Posterior cingulate gyrus (tissue), 11 donors: ENCODE data around the gene ASCL2.
"Not testable (repeated sequence)": the region's sequence is repeated elsewhere in the genome, so short reads cannot be mapped to it uniquely, and the experiment has no call there.

ENCODE experiments used
- DNase-seq, 10 donors: peaks; one replicate each; pipeline versions ENCODE4 v3.0.0 to v3.0.0-alpha.2; 2020 to 2021; ENCODE audit warnings: mixed read lengths in 3 of 10
- intact Hi-C: fragments of 100-400 bp; cut with DNase I; formaldehyde crosslinking; loops from one replicate; pipeline ENCODE4 v1.15.1; 2023

Gene ASCL2

DNA sequence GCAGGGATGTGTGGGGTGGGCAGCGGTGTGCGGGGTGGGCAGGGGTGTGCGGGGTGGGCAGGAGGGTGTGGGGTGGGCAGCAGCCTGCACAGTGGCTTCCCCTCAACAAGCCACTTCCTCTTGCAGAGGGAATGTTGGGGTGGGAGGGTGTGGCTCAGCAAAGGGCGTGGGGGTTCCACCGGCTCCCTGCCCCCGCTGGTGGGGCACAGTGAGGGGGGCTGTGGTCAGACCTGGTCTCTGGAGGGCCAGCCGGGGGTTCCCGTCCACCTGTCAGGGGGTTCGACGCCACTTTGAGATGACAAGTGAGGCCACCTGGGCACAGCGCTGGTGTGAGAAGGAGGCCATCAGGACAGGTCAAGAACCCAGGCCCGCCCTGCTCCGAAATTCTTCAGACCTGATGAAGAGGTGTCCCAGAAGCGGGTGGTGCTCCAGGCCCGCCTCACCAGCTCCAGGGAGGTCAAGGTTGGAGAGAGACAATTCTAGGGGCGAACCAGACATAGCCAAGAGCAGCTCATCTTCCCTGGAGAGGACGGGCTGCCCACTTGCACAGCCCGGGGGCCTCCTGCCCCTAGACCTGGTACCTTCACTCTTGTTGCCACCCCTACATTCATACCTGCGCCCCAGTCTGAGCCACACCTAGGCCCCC is 30.0 kb upstream of the ASCL2 start:
- DNase-seq, result peak in 2 of 10 donors; percentile 62 to 77
- intact Hi-C loops, result loop anchor here (5.0 kb wide), 1 partner anchor 103 kb away; no protein-coding TSS in a partner anchor

DNA sequence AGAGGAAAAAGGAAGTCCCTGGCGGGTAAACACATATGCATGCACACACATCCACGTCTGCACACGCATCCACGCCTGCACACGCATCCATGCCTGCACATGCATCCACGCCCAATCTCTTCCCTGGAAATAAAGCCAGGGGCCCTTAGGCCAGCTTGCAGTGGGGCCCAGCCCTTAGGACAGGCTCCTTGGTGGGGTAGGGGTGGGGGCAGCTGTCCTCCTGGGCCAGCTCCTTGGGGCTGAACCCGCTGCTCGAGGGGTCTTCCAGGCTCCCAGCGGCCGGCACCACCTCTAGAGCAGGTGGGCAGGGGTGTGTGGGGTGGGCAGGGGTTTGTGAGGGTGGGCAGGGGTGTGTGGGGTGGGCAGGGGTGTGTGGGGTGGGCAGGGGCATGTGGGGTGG is 29.4 kb upstream of the ASCL2 start:
- DNase-seq, result no peak
- intact Hi-C loops, result loop anchor here (5.0 kb wide), 1 partner anchor 102 kb away; no protein-coding TSS in a partner anchor

DNA sequence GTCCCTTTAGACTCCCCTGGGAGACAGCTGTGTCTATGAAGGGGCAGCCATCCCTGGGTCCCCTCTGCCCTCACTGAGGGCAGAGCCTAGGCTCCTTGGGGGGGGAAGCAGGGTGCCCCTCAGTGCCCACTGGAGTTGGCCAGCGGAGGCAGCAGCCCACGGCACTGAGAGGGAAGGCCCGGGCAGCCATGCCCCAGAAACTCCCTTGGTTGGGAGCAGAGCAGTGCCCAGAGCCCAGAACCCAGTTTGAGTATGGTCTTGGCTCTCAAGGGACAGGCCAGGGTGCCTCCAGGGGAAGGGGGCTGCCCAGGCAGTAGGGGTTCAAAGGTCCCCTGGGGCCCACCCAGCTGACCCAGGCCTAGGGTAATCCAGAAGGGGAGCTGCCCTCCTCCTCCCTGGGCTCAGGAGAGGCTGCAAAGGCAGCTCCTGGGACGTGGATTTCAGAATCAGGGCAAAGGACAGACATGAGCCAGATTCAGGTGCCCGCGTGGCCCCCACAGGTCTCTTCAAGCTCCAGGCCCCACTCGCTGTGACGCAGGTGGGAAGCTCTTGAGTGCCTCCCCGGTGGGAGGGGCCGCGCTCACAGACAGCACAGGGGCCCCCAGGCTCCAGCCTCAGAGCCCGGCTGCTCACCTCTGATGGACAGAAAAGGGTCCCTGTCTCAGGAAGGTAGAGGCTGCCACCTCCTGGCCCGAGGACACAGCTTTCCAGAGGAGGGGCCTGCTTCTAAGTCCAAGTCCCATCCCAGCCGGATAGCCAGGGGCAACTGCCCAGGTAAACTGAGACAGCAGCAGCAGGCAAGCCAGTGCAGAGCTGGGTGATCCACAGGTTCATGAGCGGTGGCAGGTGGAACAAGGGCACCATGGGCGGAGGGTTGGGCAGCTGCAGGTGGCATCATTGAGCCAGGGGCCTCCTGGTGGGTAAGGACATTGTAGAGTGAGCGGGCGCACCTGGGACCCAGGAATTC is 28.7 kb upstream of the ASCL2 start:
- DNase-seq, result peak in 3 of 10 donors; percentile 9 to 83 (median 77)
- intact Hi-C loops, result no loop called here

DNA sequence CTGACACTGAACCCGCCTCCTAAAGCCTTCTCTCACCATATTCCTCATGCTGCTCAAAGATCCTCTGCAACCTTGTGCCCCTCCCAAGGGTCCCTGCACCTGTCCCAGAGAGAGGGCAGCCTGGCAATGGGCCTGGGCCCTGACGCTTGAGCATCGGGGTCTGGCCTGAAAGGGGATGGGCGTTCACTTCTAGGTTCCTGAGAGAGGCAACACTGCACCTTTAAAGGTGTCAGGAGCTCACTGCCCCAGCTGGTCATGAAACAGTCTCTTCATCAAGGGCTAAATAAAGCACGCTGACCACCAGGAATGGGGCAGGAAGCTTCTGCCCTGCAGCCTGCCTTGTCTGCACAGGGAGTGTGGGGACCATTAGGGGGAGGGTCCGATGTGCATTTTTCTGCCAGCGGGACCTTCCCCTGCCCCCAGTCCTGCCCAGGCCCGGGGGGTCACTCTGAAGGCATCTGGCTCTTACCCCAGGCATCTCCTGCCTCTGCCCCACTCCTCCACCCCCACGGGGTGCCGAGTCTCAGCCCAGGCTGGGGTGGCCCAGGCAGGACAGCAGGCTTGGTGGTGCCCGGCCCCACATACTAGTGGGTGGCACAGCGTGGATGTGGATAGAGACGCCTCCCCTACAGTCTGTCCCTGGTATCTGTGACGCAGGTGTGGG is 27.9 kb upstream of the ASCL2 start:
- intact Hi-C loops, result no loop called here

DNA sequence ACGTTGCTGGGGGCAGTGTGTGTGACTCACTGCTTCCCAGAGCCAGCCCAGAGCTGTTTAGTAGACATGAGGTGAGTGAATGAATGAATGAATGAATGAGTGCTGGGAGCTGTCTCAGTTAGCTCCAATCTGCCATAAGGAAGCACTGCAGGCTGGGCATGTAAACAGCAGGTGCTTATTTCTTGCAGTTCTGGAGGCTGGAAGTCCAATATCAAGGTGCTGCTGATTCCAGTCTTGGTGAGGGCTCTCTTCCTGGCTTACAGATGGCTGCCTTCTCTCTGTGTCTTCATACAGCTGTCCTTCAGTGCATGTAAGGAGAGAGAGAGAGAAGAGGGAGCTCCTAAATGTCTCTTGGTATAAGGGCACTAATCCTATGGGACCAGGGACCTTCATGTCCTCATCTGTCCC is 27.2 kb upstream of the ASCL2 start:
- no peak for DNase-seq
- intact Hi-C loops, result no loop called here

More for the DNA sequence above, 27.9 kb upstream of the ASCL2 start:
- DNase-seq, result peak in 3 of 10 donors; percentile 11 to 47 (median 45)

DNA sequence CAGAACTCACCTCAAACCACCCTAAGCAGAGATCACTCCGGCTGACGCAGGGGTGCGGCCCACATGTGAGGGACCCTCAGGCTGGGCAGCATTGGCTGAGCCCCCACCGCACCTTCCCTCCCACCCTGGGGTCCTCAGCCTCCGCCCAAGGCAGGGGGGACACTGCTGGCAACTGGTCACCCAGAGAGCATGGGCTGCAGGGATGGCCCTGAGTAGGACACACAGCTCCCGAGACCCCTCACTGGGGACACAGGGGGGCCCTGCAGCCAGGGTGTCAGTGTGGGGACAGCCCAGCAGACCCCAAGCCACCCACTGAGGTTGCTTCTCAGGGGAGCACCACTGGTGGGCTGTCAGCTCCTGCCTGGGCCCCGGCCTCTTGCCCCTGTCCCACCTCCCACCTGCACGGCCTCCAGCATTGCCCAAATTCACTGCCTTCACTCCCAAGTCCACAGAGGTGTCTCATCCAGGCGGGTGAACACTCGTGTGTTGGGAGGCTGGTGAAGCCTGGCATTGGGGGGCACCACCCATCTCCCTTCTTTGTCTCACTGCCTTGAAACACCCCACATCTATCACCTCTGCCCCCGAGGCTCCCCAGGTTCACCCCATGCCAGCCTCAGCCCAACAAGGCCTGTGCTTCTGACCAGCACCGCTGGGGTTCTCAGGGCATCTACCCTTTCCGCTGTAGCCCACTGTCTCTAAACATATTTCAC is 26.7 kb upstream of the ASCL2 start:
- intact Hi-C loops, result no loop called here
- DNase-seq, result peak in 3 of 10 donors; percentile 22 to 74 (median 68)

DNA sequence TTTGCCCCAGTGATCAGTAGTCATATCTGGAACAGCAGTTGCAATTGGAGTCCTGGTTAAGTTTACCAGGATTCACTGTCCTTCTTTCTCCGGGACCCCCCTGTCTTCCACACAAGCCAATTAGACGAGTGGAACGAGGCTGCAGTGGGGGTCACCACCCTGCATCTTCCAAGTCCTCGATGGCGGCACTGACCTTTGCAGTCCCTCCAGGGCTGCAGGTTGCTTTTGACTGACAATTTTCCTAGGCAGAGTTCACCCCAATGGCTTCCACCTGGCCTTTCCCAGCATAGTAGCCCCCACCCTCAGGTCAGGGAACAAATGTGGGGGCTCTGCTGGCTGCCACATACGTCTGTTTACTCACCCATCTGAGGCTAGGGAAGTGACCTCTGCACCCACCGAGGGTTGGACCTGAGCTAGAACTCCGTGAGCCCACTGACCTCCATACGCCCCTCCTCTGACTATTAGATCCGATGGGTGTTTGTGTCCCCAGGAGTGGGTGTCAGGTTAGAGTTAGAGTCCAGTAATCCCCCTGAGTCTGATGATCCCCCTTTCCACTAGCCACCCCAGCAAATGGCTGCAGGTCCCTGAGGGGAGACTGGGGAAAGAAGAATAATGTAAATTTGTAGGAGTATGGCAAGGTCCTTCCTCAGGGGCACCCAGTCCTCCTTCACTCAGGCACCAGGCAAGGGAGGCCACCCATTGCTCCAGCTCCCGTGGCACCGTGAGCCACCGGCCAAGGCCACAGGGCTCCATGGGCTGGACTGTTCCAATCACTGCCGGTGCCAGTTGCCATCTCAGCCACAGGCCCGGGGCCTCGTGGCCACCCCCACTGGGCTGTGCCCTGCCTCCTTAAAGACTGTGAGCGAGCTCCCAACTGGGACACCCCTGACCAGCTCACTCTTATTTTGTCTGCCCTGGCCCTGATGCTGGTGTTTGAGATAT is 25.9 kb upstream of the ASCL2 start:
- peak in 4 of 10 donors; percentile 1 to 72 (median 38) for DNase-seq
- intact Hi-C loops, result no loop called here

DNA sequence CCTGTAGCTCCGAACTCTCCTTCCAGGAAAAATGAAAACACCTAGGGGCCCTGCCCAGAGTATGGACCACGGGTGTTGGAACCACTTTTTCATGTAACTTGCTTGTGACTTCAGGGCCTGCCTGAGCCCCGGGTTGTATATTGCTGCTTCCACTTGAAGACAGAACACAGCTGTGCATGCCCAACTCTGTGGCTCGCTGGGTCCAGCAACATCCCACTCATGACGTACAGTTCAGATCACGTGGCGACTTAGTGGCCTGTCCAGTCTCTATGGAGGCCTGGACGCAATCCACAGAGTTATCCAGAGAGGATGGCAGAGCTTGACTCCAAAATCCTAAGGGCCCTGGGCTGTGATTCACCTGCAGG is 24.5 kb upstream of the ASCL2 start:
- peak in 4 of 10 donors; percentile 9 to 62 (median 36) for DNase-seq
- intact Hi-C loops, result no loop called here

- intact Hi-C loops, result no loop called here
- peak in 4 of 10 donors; percentile 14 to 77 (median 45) for DNase-seq
These were observed 23.9 kb upstream of the ASCL2 start for GRCh38 chr11:2293984-2294925.

- intact Hi-C loops, result no loop called here
- peak in 4 of 10 donors; percentile 6 to 59 (median 50) for DNase-seq
These were observed 23.2 kb upstream of the ASCL2 start for GRCh38 chr11:2293531-2293971.

DNA sequence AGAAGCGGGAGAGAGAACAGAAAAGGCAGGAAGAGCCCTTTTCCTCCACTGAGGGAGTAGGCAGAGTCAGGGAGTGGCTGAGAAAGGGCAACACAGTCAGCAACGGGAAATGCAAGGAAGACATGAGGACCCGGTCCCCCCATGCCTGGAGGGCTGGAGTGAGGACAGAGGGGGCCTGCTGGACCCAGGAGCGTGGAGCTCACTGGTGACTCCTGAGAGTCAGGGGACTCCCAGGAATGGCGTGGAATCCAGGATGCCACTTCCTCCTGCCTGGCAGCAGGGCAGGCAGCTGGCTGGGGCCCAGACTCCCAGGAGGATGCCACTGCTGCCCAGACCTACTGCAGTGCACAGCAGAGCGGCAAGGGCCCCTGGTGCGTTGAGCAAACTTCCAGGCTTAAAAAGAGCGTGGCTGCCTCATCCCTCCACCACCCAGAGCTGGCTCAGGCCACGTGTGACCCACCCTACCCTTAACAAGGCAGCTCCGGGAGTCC is 20.0 kb upstream of the ASCL2 start:
- peak in 6 of 10 donors; percentile 0 to 69 (median 30) for DNase-seq
- intact Hi-C loops, result no loop called here

GRCh38 chr11:2289859-2290258 is 19.5 kb upstream of the ASCL2 start:
- DNase-seq, result peak in 2 of 10 donors; percentile 15 to 22
- intact Hi-C loops, result no loop called here

DNA sequence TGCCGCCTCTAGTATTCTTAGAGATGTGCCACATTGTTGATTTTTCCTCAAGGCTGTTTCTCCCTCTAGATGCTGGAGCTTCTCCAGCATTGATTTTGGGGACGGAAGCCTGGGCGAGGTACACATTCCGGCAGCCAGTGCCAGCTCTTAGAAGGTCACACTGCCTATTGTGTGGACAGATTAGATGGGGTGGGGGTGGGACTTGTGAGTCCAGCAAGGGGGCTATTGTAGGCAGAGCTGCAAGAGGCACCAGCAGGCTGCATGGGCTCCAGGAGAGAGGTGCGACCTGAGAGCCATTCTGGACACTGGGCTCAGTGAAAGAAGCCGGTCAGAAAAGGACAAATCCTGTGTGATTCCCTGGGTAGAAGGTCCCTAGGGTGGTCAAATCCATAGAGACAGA is 19.0 kb upstream of the ASCL2 start:
- intact Hi-C loops, result no loop called here
- peak in 3 of 10 donors; percentile 1 to 40 (median 34) for DNase-seq

- peak in 6 of 10 donors; percentile 2 to 46 (median 19) for DNase-seq
- intact Hi-C loops, result no loop called here
These were observed 16.7 kb upstream of the ASCL2 start for GRCh38 chr11:2287091-2287490.

GRCh38 chr11:2286350-2286749 is 16.0 kb upstream of the ASCL2 start:
- intact Hi-C loops, result not testable (repeated sequence)
- peak in 6 of 10 donors; percentile 3 to 36 (median 20) for DNase-seq

GRCh38 chr11:2280208-2280607 is 9.8 kb upstream of the ASCL2 start:
- DNase-seq, result no peak
- intact Hi-C loops, result no loop called here

- DNase-seq, result peak in 2 of 10 donors; percentile 3 to 25
- intact Hi-C loops, result no loop called here
These were observed 7.6 kb upstream of the ASCL2 start for GRCh38 chr11:2277933-2278523.
